GM12801 (cell line): Measurements from ENCODE around the gene GLS2.

Source experiments
- TF ChIP-seq, protein P1 (sequence below): IDR thresholded peaks from one replicate; pipeline ENCODE4 v1.5.1; 2011; ENCODE audit warnings: control low read depth; ENCODE audit not compliant: insufficient read length; ENCODE audit errors: extremely low read depth

Gene GLS2

GRCh38 chr12:56451147-56451546 lies 36.8 kb downstream of the GLS2 start:
- TF ChIP-seq, protein P1, sequence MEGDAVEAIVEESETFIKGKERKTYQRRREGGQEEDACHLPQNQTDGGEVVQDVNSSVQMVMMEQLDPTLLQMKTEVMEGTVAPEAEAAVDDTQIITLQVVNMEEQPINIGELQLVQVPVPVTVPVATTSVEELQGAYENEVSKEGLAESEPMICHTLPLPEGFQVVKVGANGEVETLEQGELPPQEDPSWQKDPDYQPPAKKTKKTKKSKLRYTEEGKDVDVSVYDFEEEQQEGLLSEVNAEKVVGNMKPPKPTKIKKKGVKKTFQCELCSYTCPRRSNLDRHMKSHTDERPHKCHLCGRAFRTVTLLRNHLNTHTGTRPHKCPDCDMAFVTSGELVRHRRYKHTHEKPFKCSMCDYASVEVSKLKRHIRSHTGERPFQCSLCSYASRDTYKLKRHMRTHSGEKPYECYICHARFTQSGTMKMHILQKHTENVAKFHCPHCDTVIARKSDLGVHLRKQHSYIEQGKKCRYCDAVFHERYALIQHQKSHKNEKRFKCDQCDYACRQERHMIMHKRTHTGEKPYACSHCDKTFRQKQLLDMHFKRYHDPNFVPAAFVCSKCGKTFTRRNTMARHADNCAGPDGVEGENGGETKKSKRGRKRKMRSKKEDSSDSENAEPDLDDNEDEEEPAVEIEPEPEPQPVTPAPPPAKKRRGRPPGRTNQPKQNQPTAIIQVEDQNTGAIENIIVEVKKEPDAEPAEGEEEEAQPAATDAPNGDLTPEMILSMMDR = no peak

DNA sequence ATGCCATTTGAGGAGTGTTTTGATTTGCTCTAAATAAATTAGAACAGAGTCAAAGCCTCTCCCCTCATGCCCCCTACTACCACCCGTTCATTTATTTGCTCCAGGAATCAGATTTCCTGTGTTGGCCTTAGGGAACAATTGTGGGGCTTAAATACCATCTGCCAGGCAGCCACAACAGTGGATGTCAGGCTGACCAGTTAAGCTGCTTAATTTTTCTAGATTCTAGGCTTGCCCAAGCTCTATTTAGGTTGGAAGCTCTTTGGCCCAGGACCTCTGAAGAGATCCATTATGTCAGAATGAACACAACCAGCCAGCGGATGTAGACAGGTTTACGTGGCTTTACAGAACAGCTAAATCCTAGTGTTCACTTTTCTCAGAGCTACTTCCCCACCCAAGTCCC lies 37.7 kb downstream of the GLS2 start:
- TF ChIP-seq, protein P1 = no peak

- TF ChIP-seq, protein P1 = no peak
These were observed 38.4 kb downstream of the GLS2 start for GRCh38 chr12:56449622-56449984.

DNA sequence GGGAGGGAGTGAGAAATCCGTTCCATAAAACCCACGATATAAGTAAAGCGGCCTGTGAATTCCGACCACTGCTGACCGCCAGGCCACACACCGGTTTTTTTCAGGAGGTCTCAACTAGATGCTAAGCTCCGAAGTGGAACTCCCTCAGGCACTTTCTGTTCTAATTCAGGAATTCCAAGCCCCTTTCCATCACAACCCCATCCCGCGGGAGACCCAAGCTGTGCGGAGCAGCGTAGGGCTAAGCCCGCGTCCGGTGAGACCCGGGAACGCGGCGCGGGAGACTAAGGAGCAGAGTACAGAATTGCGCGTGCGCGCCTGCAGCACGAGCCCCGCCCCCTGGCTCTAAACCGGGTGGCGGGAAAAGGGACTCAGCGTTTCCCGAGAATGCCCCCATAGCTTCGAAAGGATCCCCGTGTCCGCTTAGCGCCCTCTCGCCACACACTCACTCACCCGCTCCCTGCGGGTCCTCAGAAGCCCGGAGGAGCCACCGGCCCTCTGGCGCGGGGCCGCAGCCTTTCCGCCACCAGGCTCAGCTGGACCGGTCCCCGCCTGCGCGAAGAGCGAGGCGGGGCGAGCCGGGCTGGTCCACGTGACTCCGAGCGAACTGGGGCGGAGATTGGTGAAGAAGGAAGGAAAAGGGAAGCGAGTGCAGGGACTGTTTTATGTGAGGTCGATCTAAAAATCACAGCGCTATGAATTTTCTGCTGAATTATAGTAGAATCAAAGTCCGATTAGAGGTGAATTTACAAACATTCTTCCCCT lies 38.9 kb downstream of the GLS2 start, which contains the start of gene TIMELESS:
Gene TIMELESS, minus strand, starts transcription at position 567 of the 762 bp plus-strand sequence. CDS start 15,256 bp downstream, outside the sequence.
- TF ChIP-seq, protein P1 = no peak

DNA sequence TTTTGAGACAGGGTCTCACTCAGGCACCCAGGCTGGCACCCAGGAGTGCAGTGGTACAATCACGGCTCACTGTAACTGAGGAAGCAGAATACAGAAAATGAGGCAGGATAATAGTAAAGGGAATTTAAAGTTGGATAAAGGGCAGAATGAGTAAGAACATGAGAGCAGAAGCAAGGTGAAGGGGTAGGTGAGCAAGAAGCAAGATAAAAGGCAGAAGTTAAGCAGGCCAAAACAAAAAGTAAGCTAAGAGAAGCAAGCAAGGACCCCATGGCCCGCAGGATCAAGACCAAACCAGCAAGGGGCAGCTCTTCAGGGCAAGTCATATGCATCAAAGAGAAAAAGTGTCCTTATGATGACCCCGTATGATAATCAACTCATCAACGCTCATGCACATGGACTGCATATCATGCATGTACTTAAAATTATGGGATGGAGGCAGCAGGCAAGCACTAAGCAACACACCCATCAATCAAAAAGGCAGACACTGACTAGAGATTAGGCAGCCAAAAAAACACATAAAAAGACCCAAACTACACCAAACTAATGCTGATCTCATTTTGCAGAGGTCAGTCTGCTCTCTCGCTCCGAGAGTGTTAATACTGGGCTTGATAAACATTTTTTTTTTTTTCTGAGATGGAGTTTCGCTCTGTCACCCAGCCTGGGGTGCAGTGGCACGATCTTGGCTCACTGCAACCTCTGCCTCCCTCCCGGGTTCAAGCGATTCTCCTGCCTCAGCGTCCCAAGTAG lies 50.4 kb downstream of the GLS2 start:
- TF ChIP-seq, protein P1 = no peak

- TF ChIP-seq, protein P1 = no peak
These were observed 53.1 kb downstream of the GLS2 start for GRCh38 chr12:56434828-56435227.

DNA sequence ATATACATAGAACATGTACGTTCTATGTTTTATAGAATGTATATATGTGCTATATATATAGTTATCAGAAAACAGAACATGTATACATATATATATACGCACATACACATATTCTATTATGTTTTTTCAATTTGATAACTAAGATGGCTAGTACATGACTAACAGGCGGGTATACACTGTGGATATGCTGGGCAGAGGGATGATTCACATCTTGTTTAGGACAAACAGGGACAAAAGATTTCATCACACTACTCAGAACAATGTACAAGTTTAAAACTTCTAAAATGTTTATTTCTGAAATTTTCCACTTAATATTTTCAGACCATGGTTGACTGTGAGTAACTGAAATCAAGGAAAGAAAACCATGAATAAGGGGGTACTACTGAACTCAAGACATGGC lies 56.1 kb downstream of the GLS2 start:
- TF ChIP-seq, protein P1 = no peak
